GM23338 (cell line): ENCODE measurements around the gene BTN1A1. TPM values are rescaled to one million over a fixed set of nuclear protein-coding genes. Genes with fewer than 3 reads are reported as not detected.

Source experiments
- ATAC-seq: fragments of 200-7000 bp; cut with Tn5 transposase; 3 replicates; pipeline ENCODE4 v1.9.1; 2020
- DNase-seq: peaks from one replicate; pipeline ENCODE4 v3.0.0-alpha.2; 2015; ENCODE audit warnings: low spot score
- H2AFZ ChIP-seq: fragments of 200-600 bp; sonication (generic); 2 replicates; pipeline ENCODE4 v1.8.0; 2016; ENCODE audit warnings: antibody characterized with exemption, mild to moderate bottlenecking, moderate library complexity
- H3F3A ChIP-seq: fragments of 200-600 bp; sonication (generic); replicated peaks from 2 replicates; pipeline ENCODE4 v1.8.0; 2017; ENCODE audit warnings: antibody characterized with exemption, mixed run types, low read depth
- H3K27ac ChIP-seq: fragments of 200-600 bp; sonication (generic); 2 replicates; pipeline ENCODE4 v1.6.1; 2016; ENCODE audit warnings: low read depth
- H3K27me3 ChIP-seq: fragments of 200-600 bp; sonication (generic); 2 replicates; pipeline ENCODE4 v1.8.0; 2016; ENCODE audit warnings: mild to moderate bottlenecking, mixed run types, moderate library complexity; ENCODE audit not compliant: insufficient read depth
- H3K36me3 ChIP-seq: fragments of 200-600 bp; sonication (generic); 2 replicates; pipeline ENCODE4 v1.8.0; 2016; ENCODE audit warnings: mild to moderate bottlenecking; ENCODE audit not compliant: insufficient read depth
- H3K4me1 ChIP-seq: fragments of 200-600 bp; sonication (generic); 2 replicates; pipeline ENCODE4 v1.8.0; 2016; ENCODE audit warnings: mild to moderate bottlenecking, moderate library complexity; ENCODE audit not compliant: insufficient read depth
- H3K4me2 ChIP-seq: fragments of 200-600 bp; sonication (generic); 2 replicates; pipeline ENCODE4 v1.7.1; 2017; ENCODE audit warnings: mixed run types
- H3K4me3 ChIP-seq: fragments of 200-600 bp; sonication (generic); 2 replicates; pipeline ENCODE4 v1.6.1; 2016; ENCODE audit warnings: mixed run types
- H3K79me2 ChIP-seq: fragments of 200-600 bp; sonication (generic); replicated peaks from 2 replicates; pipeline ENCODE4 v1.8.0; 2017; ENCODE audit warnings: mild to moderate bottlenecking; ENCODE audit not compliant: insufficient read depth
- H3K9me2 ChIP-seq: fragments of 200-600 bp; sonication (generic); 2 replicates; pipeline ENCODE4 v1.8.0; 2017; ENCODE audit not compliant: insufficient read depth
- H4K20me1 ChIP-seq: fragments of 200-600 bp; sonication (generic); replicated peaks from 2 replicates; pipeline ENCODE4 v1.8.0; 2017; ENCODE audit warnings: mild to moderate bottlenecking; ENCODE audit not compliant: insufficient read depth
- H3K27ac Mint-ChIP-seq: 2 replicates; pipeline ENCODE4 v1.8.0; 2020; ENCODE audit warnings: inconsistent platforms, mild to moderate bottlenecking, moderate library complexity, mixed read lengths
- H3K27me3 Mint-ChIP-seq: 3 replicates; pipeline ENCODE4 v1.8.0; 2022; ENCODE audit warnings: low read depth, mild to moderate bottlenecking, moderate library complexity, mixed read lengths, inconsistent platforms; ENCODE audit not compliant: insufficient read depth, poor library complexity
- H3K36me3 Mint-ChIP-seq: 3 replicates; pipeline ENCODE4 v1.8.0; 2021; ENCODE audit warnings: low read depth, mild to moderate bottlenecking, inconsistent platforms, moderate library complexity, mixed read lengths
- H3K4me1 Mint-ChIP-seq: 3 replicates; pipeline ENCODE4 v1.8.0; 2020; ENCODE audit warnings: mild to moderate bottlenecking, inconsistent platforms, mixed read lengths
- H3K4me3 Mint-ChIP-seq: 3 replicates; pipeline ENCODE4 v1.8.0; 2021; ENCODE audit warnings: moderate library complexity, mild to moderate bottlenecking, inconsistent platforms, mixed read lengths
- H3K9me3 Mint-ChIP-seq: 3 replicates; pipeline ENCODE4 v1.8.0; 2020; ENCODE audit warnings: moderate library complexity, mild to moderate bottlenecking, inconsistent platforms, mixed read lengths
- CREB1 ChIP-seq: fragments of 250-450 bp; sonication (Bioruptor Pico); IDR thresholded peaks from 2 replicates; pipeline ENCODE4 v1.5.0; 2020; ENCODE audit warnings: low read depth, mild to moderate bottlenecking, moderate library complexity
- ETS1 ChIP-seq: IDR thresholded peaks from 2 replicates; pipeline ENCODE4 v1.6.1; 2016; ENCODE audit warnings: antibody characterized with exemption
- EZH2phosphoT487 ChIP-seq: fragments of 200-600 bp; sonication (generic); IDR thresholded peaks from one replicate; pipeline ENCODE4 v1.8.1; 2018; ENCODE audit warnings: antibody characterized with exemption; ENCODE audit not compliant: unreplicated experiment
- JUNB ChIP-seq: IDR thresholded peaks from one replicate; pipeline ENCODE4 v1.6.1; 2016; ENCODE audit warnings: antibody characterized with exemption; ENCODE audit not compliant: unreplicated experiment
- POLR2AphosphoS5 ChIP-seq: IDR thresholded peaks from 2 replicates; pipeline ENCODE4 v1.6.1; 2016; ENCODE audit warnings: antibody characterized with exemption, low read depth
- STAT1 ChIP-seq: IDR thresholded peaks from one replicate; pipeline ENCODE4 v1.6.1; 2016; ENCODE audit warnings: antibody characterized with exemption; ENCODE audit not compliant: unreplicated experiment
- ZNF114 ChIP-seq: fragments of 250-450 bp; sonication (Bioruptor Pico); IDR thresholded peaks from 2 replicates; pipeline ENCODE4 v1.5.0; 2020; ENCODE audit warnings: mild to moderate bottlenecking, moderate library complexity
- ZNF331 ChIP-seq: fragments of 250-450 bp; sonication (Bioruptor Pico); IDR thresholded peaks from 2 replicates; pipeline ENCODE4 v1.5.0; 2020; ENCODE audit warnings: low read depth, mild to moderate bottlenecking, moderate library complexity
- ZNF462 ChIP-seq: fragments of 250-450 bp; sonication (Bioruptor Pico); IDR thresholded peaks from 2 replicates; pipeline ENCODE4 v1.5.0; 2020; ENCODE audit warnings: mild to moderate bottlenecking, moderate library complexity
- polyA plus RNA-seq: library from polyadenylated mRNA; unstranded; fragments of >200 nt; fragmentation: Nextera tagmentation; extraction: Ambion mirVana; gene quantifications from 2 replicates; pipeline ENCODE4 v1.2.1, GENCODE V29; 2016
- total RNA-seq: library from RNA; depleted of rRNA; stranded (reverse); fragments of >200 nt; shearing (Covaris generic); gene quantifications from 2 replicates; pipeline ENCODE4 v1.2.3, GENCODE V29; 2014
- TF ChIP-seq, protein P1 (sequence below): IDR thresholded peaks from one replicate; pipeline ENCODE4 v1.6.1; 2018; ENCODE audit warnings: antibody characterized with exemption; ENCODE audit not compliant: unreplicated experiment

BTN1A1 gene
- total and polyA plus RNA-seq, 2 experiments from 2014 or later: 0.13 to 0.38 TPM

- no peak overlapping the region for H3K27ac Mint-ChIP-seq
- no peaks in the 10 kb centered on the region; the same call in 1 of the 2 replicates for H3K36me3 ChIP-seq
- no peak overlapping the region for H3K4me2 ChIP-seq
- no peaks in the 10 kb centered on the region for H3F3A ChIP-seq
- H3K9me2 ChIP-seq: no peaks in the 10 kb centered on the region
- H2AFZ ChIP-seq: no peak overlapping the region
- H3K27me3 ChIP-seq: no peaks in the 10 kb centered on the region
- no peak for TF ChIP-seq ZNF114 (CRISPR knock-in tag)
- no peak for TF ChIP-seq STAT1
- TF ChIP-seq EZH2phosphoT487: no peak
- no peak for TF ChIP-seq JUNB
- H3K4me3 Mint-ChIP-seq: no peak overlapping the region
- H3K4me1 Mint-ChIP-seq: peaks cover 16% of the 10 kb centered on the region
- H3K27me3 Mint-ChIP-seq: peaks cover 1% of the 10 kb centered on the region
- DNase-seq (no peak), ATAC-seq (no peak)
- peaks cover 11% of the 10 kb centered on the region for H3K79me2 ChIP-seq
- H3K36me3 Mint-ChIP-seq: peaks cover 4% of the 10 kb centered on the region
- no peak overlapping the region for H3K4me3 ChIP-seq
- no peaks in the 10 kb centered on the region for H3K9me3 Mint-ChIP-seq
- no peaks in the 10 kb centered on the region; the same call in none of the 2 replicates for H3K4me1 ChIP-seq
- no peak overlapping the region for H3K27ac ChIP-seq
- H4K20me1 ChIP-seq: peaks cover 2% of the 10 kb centered on the region; the same call in 1 of the 2 replicates
Observed at GRCh38 chr6:26454631-26455030, 45.5 kb upstream of the BTN1A1 start.

GRCh38 chr6:26455357-26455970 is 44.6 kb upstream of the BTN1A1 start:
- TF ChIP-seq CREB1 (no peak), ZNF331 (CRISPR knock-in tag) (no peak), ETS1 (no peak), ZNF114 (CRISPR knock-in tag) (no peak), ZNF462 (CRISPR knock-in tag) (no peak), POLR2AphosphoS5 (no peak), EZH2phosphoT487 (no peak), STAT1 (no peak)
- TF ChIP-seq, protein P1, sequence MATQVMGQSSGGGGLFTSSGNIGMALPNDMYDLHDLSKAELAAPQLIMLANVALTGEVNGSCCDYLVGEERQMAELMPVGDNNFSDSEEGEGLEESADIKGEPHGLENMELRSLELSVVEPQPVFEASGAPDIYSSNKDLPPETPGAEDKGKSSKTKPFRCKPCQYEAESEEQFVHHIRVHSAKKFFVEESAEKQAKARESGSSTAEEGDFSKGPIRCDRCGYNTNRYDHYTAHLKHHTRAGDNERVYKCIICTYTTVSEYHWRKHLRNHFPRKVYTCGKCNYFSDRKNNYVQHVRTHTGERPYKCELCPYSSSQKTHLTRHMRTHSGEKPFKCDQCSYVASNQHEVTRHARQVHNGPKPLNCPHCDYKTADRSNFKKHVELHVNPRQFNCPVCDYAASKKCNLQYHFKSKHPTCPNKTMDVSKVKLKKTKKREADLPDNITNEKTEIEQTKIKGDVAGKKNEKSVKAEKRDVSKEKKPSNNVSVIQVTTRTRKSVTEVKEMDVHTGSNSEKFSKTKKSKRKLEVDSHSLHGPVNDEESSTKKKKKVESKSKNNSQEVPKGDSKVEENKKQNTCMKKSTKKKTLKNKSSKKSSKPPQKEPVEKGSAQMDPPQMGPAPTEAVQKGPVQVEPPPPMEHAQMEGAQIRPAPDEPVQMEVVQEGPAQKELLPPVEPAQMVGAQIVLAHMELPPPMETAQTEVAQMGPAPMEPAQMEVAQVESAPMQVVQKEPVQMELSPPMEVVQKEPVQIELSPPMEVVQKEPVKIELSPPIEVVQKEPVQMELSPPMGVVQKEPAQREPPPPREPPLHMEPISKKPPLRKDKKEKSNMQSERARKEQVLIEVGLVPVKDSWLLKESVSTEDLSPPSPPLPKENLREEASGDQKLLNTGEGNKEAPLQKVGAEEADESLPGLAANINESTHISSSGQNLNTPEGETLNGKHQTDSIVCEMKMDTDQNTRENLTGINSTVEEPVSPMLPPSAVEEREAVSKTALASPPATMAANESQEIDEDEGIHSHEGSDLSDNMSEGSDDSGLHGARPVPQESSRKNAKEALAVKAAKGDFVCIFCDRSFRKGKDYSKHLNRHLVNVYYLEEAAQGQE: no peak
- Histone ChIP-seq H3F3A (no peaks in the 10 kb centered on the region), H4K20me1 (peaks cover 2% of the 10 kb centered on the region; the same call in 1 of the 2 replicates), H3K27me3 (no peaks in the 10 kb centered on the region), H3K4me1 (no peaks in the 10 kb centered on the region; the same call in none of the 2 replicates), H3K4me2 (no peak overlapping the region), H3K36me3 (peaks cover 7% of the 10 kb centered on the region), H3K9me2 (no peaks in the 10 kb centered on the region), H3K79me2 (peaks cover 14% of the 10 kb centered on the region), H2AFZ (no peak overlapping the region), H3K27ac (no peak overlapping the region), H3K4me3 (no peak overlapping the region)
- Mint-ChIP-seq H3K27ac (no peak overlapping the region), H3K4me1 (peaks cover 16% of the 10 kb centered on the region), H3K9me3 (no peaks in the 10 kb centered on the region), H3K36me3 (peaks cover 13% of the 10 kb centered on the region), H3K4me3 (no peak overlapping the region), H3K27me3 (peaks cover 1% of the 10 kb centered on the region)
- DNase-seq (no peak), ATAC-seq (no peak)
